ENCODE results near the gene OR4K5. TPM values are rescaled to one million over a fixed set of nuclear protein-coding genes. Genes with fewer than 3 reads are reported as not detected.

The OR4K5 gene
- total RNA-seq, 1 experiment from 2014 or later: not detected

Other genes starting within 250 kb of the OR4K5 start
- gene OR11H2, start 206.7 kb upstream of the OR4K5 start, total RNA-seq (2014; rRNA removed): not detected in 2 replicates
- not detected in 2 replicates for gene OR4Q3, start 177.0 kb upstream of the OR4K5 start, total RNA-seq (2014; rRNA removed)
- gene OR4M1, start 147.1 kb upstream of the OR4K5 start, total RNA-seq (2014; rRNA removed): not detected in 2 replicates
- not detected in 2 replicates for gene OR4N2, start 116.8 kb upstream of the OR4K5 start, total RNA-seq (2014; rRNA removed)
- not detected in 2 replicates for gene OR4K2, start 45.5 kb upstream of the OR4K5 start, total RNA-seq (2014; rRNA removed)
- not detected in 2 replicates for gene OR4K1, start 10.3 kb downstream of the OR4K5 start, total RNA-seq (2014; rRNA removed)
- gene OR4K15, start 55.0 kb downstream of the OR4K5 start, total RNA-seq (2014; rRNA removed): not detected in 2 replicates
- gene OR4Q2, start 81.6 kb downstream of the OR4K5 start, total RNA-seq (2014; rRNA removed): not detected in 2 replicates
- gene OR4K14, start 98.7 kb downstream of the OR4K5 start, total RNA-seq (2014; rRNA removed): not detected in 2 replicates
- gene OR4K13, start 115.4 kb downstream of the OR4K5 start, total RNA-seq (2014; rRNA removed): not detected in 2 replicates
- not detected in 2 replicates for gene OR4L1, start 139.4 kb downstream of the OR4K5 start, total RNA-seq (2014; rRNA removed)
- not detected in 2 replicates for gene OR4K17, start 190.1 kb downstream of the OR4K5 start, total RNA-seq (2014; rRNA removed)
- gene OR4N5, start 218.2 kb downstream of the OR4K5 start, total RNA-seq (2014; rRNA removed): not detected in 2 replicates

Measured in LHCN-M2 (cell line).